Fibroblast of lung (primary cell): ENCODE results near the gene MORC1.

ENCODE experiments used
- CTCF ChIP-seq, 2 donors: IDR thresholded peaks in 1 of 2; conservative IDR thresholded peaks in 1 of 2; 1 replicate in 1 of 2; 2 replicates in 1 of 2; pipeline ENCODE4 v1.5.1; 2011 to 2012; ENCODE audit warnings: low read length in 2 of 2, control low read depth in 1 of 2, inconsistent platforms in 1 of 2, low read depth in 1 of 2, mild to moderate bottlenecking in 1 of 2
- EZH2 ChIP-seq: IDR thresholded peaks from 2 replicates; pipeline ENCODE4 v1.5.1; 2012; ENCODE audit warnings: low read length, control low read depth, mild to moderate bottlenecking; ENCODE audit errors: missing control alignments

- TF ChIP-seq CTCF (conservative IDR thresholded peaks at IDR 0.05 in 1 of 2, IDR thresholded peaks at IDR 0.05 in 1 of 2; ENCODE audit: low read depth in 1 of 2, low read length in 2 of 2) (no peak), EZH2 (no peak)
Measured at GRCh38 chr3:109073116-109073515, 44.8 kb downstream of the MORC1 start.
